DOHH2 (cell line): ENCODE measurements around the gene VTI1A.

Experiments
- H3F3A ChIP-seq: fragments of 200-600 bp; sonication (generic), shearing (Covaris generic); 2 replicates; pipeline ENCODE4 v1.6.0; 2016; ENCODE audit warnings: antibody characterized with exemption, mild to moderate bottlenecking; ENCODE audit not compliant: control insufficient read depth, insufficient read depth
- H3K27ac ChIP-seq: fragments of 200-600 bp; sonication (generic); 2 replicates; pipeline ENCODE4 v1.5.1; 2014; ENCODE audit warnings: low read depth, mild to moderate bottlenecking, low read length, moderate library complexity
- H3K27me3 ChIP-seq: fragments of 200-600 bp; sonication (generic); 2 replicates; pipeline ENCODE4 v1.6.1; 2014; ENCODE audit warnings: mild to moderate bottlenecking, low read length, mixed read lengths; ENCODE audit not compliant: control insufficient read depth
- H3K36me3 ChIP-seq: fragments of 200-600 bp; sonication (generic); 2 replicates; pipeline ENCODE4 v1.6.1; 2014; ENCODE audit warnings: mild to moderate bottlenecking, low read length, moderate library complexity, mixed read lengths; ENCODE audit not compliant: control insufficient read depth
- H3K4me1 ChIP-seq: fragments of 200-600 bp; sonication (generic); 2 replicates; pipeline ENCODE4 v1.6.1; 2014; ENCODE audit warnings: mild to moderate bottlenecking, low read length, mixed read lengths; ENCODE audit not compliant: control insufficient read depth
- H3K4me2 ChIP-seq: fragments of 200-600 bp; sonication (generic); 2 replicates; pipeline ENCODE4 v1.6.0; 2014; ENCODE audit warnings: mild to moderate bottlenecking, low read length, moderate library complexity
- H3K4me3 ChIP-seq: fragments of 200-600 bp; sonication (generic); 2 replicates; pipeline ENCODE4 v1.5.1; 2014; ENCODE audit warnings: mild to moderate bottlenecking, low read length, mixed read lengths
- H3K79me2 ChIP-seq: fragments of 200-600 bp; sonication (generic); 2 replicates; pipeline ENCODE4 v1.6.1; 2014; ENCODE audit warnings: mild to moderate bottlenecking, low read length, mixed read lengths; ENCODE audit not compliant: control insufficient read depth
- H3K9me2 ChIP-seq: fragments of 200-600 bp; sonication (generic); replicated peaks from 2 replicates; pipeline ENCODE4 v1.6.1; 2014; ENCODE audit warnings: mild to moderate bottlenecking, low read length, mixed read lengths; ENCODE audit not compliant: control insufficient read depth
- H3K9me3 ChIP-seq: fragments of 200-600 bp; sonication (generic); 2 replicates; pipeline ENCODE4 v1.6.1; 2014; ENCODE audit warnings: antibody characterized with exemption, low read length, mixed read lengths; ENCODE audit not compliant: control insufficient read depth, insufficient read depth
- H4K20me1 ChIP-seq: fragments of 200-600 bp; sonication (generic); 2 replicates; pipeline ENCODE4 v1.6.0; 2014; ENCODE audit warnings: low read depth, mild to moderate bottlenecking, antibody characterized with exemption, low read length, moderate library complexity; ENCODE audit not compliant: control insufficient read depth, insufficient read depth
- EZH2phosphoT487 ChIP-seq: fragments of 200-600 bp; sonication (generic); IDR thresholded peaks from 2 replicates; pipeline ENCODE4 v1.6.1; 2017; ENCODE audit warnings: borderline replicate concordance, mild to moderate bottlenecking, antibody characterized with exemption, low read length, moderate library complexity, mixed read lengths
- TF ChIP-seq, protein P1 (sequence below): fragments of 200-600 bp; sonication (generic); IDR thresholded peaks from one replicate; pipeline ENCODE4 v1.5.1; 2014; ENCODE audit warnings: antibody characterized with exemption, mild to moderate bottlenecking, low read depth, low read length; ENCODE audit not compliant: poor library complexity, severe bottlenecking

VTI1A gene

DNA sequence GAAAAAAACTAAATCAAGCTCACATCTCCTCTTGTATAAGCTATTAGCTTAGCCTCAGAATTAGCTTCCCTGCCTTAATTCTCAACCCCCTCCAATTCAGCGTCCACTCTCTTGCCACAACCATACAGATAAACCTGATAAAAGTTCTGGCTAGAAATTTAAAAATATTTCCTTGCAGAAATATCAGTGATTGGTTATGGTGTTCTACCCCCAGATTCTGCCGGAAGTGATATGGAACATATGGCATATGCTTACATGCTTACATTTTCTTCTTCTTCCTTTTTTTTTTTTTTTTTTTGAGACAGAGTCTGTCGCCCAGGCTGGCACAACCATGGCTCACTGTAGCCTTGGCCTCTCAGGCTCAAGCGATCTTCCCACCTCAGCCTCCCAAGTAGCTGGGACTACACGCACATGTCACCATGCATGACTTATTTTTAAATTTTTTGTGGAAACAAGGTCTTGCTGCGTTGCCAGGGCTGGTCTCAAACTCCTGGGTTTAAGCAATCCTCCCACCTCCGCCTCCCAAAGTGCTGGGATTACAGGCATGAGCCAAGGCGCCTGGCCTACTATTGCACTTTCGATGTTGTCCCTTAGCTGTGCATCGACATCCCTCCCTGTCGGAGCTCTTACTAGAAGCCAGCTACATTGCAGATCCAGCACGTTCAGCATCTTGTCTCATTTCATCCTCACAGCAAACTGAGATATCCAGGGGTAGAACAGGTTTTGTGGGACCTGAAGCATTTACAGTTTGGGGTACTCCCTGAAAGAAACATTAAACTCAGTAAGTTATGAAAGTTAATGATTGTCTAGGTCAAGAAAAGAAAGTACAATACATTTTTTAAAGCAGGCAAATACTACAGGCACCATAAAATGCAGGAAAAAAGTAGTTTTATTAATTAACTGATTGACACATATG lies 297.4 kb downstream of the VTI1A start:
- H3K4me2 ChIP-seq: no peak overlapping the region
- H3K27ac ChIP-seq: no peak overlapping the region

DNA sequence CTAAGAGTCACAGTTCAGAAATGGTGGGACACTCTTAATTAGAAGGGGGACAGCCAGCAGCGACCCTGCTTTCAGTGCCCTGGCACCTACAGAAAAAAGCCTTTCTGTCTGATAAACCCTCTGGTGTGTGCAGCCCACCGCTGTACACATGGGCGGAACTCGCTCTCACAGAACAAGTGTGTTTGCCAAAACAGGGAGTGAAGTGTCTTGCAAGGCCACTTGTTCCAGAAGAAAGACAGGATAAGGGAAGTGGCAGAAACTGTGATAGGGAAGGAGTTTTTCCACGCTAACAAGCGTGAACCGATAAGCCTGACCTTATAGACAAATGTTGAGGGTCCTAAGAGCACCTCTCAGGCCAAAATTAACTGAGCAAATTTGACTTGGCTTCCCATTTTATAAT lies 299.3 kb downstream of the VTI1A start:
- Histone ChIP-seq H3K4me2 (no peak overlapping the region), H3K27me3 (no peaks in the 10 kb centered on the region), H3K9me3 (no peaks in the 10 kb centered on the region), H3K4me3 (no peak overlapping the region), H3K79me2 (no peaks in the 10 kb centered on the region), H3K36me3 (no peaks in the 10 kb centered on the region), H3K27ac (no peak overlapping the region), H3K9me2 (no peaks in the 10 kb centered on the region), H4K20me1 (no peaks in the 10 kb centered on the region), H3K4me1 (no peaks in the 10 kb centered on the region), H3F3A (no peaks in the 10 kb centered on the region)
- no peak for TF ChIP-seq EZH2phosphoT487
- TF ChIP-seq, protein P1, sequence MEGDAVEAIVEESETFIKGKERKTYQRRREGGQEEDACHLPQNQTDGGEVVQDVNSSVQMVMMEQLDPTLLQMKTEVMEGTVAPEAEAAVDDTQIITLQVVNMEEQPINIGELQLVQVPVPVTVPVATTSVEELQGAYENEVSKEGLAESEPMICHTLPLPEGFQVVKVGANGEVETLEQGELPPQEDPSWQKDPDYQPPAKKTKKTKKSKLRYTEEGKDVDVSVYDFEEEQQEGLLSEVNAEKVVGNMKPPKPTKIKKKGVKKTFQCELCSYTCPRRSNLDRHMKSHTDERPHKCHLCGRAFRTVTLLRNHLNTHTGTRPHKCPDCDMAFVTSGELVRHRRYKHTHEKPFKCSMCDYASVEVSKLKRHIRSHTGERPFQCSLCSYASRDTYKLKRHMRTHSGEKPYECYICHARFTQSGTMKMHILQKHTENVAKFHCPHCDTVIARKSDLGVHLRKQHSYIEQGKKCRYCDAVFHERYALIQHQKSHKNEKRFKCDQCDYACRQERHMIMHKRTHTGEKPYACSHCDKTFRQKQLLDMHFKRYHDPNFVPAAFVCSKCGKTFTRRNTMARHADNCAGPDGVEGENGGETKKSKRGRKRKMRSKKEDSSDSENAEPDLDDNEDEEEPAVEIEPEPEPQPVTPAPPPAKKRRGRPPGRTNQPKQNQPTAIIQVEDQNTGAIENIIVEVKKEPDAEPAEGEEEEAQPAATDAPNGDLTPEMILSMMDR: no peak

More for the DNA sequence above, 297.4 kb downstream of the VTI1A start:
- Histone ChIP-seq H3K4me3 (no peak overlapping the region), H3K36me3 (no peaks in the 10 kb centered on the region), H3K9me3 (no peaks in the 10 kb centered on the region), H3K79me2 (no peaks in the 10 kb centered on the region), H3K9me2 (no peaks in the 10 kb centered on the region), H4K20me1 (no peaks in the 10 kb centered on the region), H3F3A (no peaks in the 10 kb centered on the region), H3K4me1 (no peaks in the 10 kb centered on the region), H3K27me3 (no peaks in the 10 kb centered on the region)
- no peak for TF ChIP-seq EZH2phosphoT487
- TF ChIP-seq, protein P1: no peak

DNA sequence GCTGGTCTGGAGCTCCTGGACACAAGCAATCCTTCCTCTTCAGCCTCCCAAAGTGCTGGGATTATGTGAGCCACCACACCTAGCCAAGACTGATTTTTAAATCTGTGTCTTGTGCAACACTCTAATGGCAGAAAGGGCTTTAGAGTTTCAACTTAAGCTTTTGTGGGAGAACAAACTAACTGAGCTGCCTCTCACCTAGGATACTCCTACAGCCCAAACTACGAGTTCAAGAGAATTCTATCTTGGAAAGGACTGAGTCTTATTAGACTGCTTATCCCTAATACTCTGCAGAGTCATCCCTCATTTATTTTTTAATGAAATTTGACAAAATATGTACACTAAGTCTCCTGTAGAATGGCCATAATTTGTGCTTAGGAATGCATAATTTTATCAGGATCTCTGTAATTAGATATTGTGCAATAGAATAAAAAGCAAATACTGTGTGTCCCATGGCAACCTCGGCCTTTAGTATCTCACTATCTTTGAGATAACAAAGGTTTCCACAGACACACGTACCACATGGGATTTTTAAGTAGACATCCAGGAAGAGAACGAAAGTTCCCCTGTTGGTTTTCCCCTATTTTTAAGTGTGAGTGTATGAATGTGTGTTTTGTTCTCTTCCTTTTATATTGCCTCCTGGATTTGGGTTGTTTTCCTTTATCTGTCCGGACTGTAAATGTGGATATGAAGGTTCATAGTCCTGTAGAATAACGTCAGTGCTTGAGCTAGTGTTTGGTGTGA lies 303.6 kb downstream of the VTI1A start:
- H3K9me3 ChIP-seq: no peaks in the 10 kb centered on the region
- no peak overlapping the region for H3K27ac ChIP-seq
- no peaks in the 10 kb centered on the region for H4K20me1 ChIP-seq
- no peaks in the 10 kb centered on the region for H3K27me3 ChIP-seq
- H3K4me2 ChIP-seq: no peak overlapping the region
- H3K36me3 ChIP-seq: no peaks in the 10 kb centered on the region
- H3F3A ChIP-seq: no peaks in the 10 kb centered on the region
- H3K9me2 ChIP-seq: no peaks in the 10 kb centered on the region
- H3K79me2 ChIP-seq: no peaks in the 10 kb centered on the region
- H3K4me1 ChIP-seq: no peaks in the 10 kb centered on the region
- no peak overlapping the region for H3K4me3 ChIP-seq
- TF ChIP-seq, protein P1: no peak
- TF ChIP-seq EZH2phosphoT487: no peak
